ENCODE data around the gene TRIM52. TPM values are rescaled to one million over a fixed set of nuclear protein-coding genes. Genes with fewer than 3 reads are reported as not detected.

The TRIM52 gene
- total and polyA plus RNA-seq, 9 of the 15 experiments (the other 6 are each of a cell fraction or from before 2014, with no cell fraction given), result 3.3 to 21.9 (median 13.5) TPM

DNA sequence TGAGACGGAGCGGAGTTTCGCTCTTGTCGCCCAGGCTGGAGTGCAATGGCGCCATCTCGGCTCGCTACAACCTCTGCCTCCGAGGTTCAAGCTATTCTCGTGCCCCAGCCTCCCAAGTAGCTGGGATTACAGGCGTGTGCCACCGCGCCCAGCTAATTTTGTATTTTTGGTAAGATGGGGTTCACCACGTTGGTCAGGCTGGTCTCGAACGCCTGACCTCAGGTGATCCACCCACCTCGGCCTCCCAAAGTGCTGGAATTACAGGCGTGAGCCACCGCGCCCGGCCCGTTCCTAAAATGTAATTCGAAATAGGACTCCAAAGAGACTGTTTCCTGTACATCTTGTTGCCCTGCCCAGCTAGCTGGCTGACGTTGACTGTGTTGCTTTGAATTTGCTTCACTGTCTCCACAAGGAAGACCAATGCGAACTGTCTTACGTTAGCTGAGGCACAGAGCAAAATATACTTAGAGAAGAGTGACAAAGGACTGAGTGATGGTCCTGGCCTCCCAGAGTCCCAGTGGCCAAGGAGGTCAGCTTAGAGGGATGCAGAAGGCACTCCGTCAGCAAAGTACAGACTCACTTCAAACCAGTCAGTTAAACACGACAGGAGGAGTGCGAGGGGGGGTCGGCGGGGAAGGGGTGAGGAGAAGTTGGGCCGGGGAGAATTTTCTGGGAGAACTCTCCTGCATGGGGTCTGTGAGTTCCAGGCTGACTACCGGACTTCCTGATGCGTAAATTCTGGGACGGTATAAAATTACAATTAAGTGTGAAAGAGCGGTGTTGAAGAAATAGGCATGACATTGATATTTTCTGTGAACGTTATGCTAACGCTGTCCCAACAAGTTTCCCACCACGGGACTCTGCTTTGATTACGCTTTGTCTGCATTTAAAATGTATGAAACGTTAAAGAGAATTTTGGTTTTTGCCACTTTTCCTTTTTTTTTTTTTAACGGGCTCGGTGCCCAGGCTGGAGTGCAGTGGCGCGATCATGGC is 44.6 kb downstream of the TRIM52 start (continued):
- TF ChIP-seq CHD1 (IDR thresholded peaks at IDR 0.05; ENCODE audit: low read length) (peak; percentile 44), ZNF146 (CRISPR knock-in tag; IDR thresholded peaks at IDR 0.05; ENCODE audit: unreplicated experiment) (no peak), ZNF217 (CRISPR knock-in tag; IDR thresholded peaks at IDR 0.05) (no peak), PTRF (tag; IDR thresholded peaks at IDR 0.05) (no peak), CBFA2T3 (IDR thresholded peaks at IDR 0.05) (peak; percentile 4; the same call in 1 of the 2 replicates), RBM17 (IDR thresholded peaks at IDR 0.05; ENCODE audit: borderline replicate concordance, low read depth, low read length) (no peak), HCFC1 (IDR thresholded peaks at IDR 0.05; ENCODE audit: low read depth, low read length) (no peak), ZNF707 (CRISPR knock-in tag; conservative IDR thresholded peaks at IDR 0.05) (no peak), OTX1 (CRISPR knock-in tag; IDR thresholded peaks at IDR 0.05) (no peak), SIX5 (IDR thresholded peaks at IDR 0.05; ENCODE audit: borderline replicate concordance in 1 of 2, insufficient read depth in 1 of 2, low read depth in 1 of 2, low read length in 2 of 2) (no peak), BCL6 (CRISPR knock-in tag; IDR thresholded peaks at IDR 0.05) (no peak), ZNF140 (CRISPR knock-in tag; IDR thresholded peaks at IDR 0.05) (no peak), HDAC6 (IDR thresholded peaks at IDR 0.05; ENCODE audit: low read depth, low read length) (no peak), CREM (IDR thresholded peaks at IDR 0.05; ENCODE audit: low read depth) (peak; percentile 40; the same call in 1 of the 2 replicates), ARID1B (IDR thresholded peaks at IDR 0.05) (no peak; the same call in 1 of the 2 replicates), MEF2D (tag; conservative IDR thresholded peaks at IDR 0.05; ENCODE audit: low read depth) (peak; percentile 49; the same call in 1 of the 2 replicates)
- TF ChIP-seq, protein P1, sequence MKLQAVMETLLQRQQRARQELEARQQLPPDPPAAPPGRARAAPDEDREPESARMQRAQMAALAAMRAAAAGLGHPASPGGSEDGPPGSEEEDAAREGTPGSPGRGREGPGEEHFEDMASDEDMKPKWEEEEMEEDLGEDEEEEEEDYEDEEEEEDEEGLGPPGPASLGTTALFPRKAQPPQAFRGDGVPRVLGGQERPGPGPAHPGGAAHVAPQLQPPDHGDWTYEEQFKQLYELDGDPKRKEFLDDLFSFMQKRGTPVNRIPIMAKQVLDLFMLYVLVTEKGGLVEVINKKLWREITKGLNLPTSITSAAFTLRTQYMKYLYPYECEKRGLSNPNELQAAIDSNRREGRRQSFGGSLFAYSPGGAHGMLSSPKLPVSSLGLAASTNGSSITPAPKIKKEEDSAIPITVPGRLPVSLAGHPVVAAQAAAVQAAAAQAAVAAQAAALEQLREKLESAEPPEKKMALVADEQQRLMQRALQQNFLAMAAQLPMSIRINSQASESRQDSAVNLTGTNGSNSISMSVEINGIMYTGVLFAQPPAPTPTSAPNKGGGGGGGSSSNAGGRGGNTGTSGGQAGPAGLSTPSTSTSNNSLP (IDR thresholded peaks at IDR 0.05; ENCODE audit: borderline replicate concordance, low read depth, low read length), result no peak
- TF ChIP-seq, protein P2, sequence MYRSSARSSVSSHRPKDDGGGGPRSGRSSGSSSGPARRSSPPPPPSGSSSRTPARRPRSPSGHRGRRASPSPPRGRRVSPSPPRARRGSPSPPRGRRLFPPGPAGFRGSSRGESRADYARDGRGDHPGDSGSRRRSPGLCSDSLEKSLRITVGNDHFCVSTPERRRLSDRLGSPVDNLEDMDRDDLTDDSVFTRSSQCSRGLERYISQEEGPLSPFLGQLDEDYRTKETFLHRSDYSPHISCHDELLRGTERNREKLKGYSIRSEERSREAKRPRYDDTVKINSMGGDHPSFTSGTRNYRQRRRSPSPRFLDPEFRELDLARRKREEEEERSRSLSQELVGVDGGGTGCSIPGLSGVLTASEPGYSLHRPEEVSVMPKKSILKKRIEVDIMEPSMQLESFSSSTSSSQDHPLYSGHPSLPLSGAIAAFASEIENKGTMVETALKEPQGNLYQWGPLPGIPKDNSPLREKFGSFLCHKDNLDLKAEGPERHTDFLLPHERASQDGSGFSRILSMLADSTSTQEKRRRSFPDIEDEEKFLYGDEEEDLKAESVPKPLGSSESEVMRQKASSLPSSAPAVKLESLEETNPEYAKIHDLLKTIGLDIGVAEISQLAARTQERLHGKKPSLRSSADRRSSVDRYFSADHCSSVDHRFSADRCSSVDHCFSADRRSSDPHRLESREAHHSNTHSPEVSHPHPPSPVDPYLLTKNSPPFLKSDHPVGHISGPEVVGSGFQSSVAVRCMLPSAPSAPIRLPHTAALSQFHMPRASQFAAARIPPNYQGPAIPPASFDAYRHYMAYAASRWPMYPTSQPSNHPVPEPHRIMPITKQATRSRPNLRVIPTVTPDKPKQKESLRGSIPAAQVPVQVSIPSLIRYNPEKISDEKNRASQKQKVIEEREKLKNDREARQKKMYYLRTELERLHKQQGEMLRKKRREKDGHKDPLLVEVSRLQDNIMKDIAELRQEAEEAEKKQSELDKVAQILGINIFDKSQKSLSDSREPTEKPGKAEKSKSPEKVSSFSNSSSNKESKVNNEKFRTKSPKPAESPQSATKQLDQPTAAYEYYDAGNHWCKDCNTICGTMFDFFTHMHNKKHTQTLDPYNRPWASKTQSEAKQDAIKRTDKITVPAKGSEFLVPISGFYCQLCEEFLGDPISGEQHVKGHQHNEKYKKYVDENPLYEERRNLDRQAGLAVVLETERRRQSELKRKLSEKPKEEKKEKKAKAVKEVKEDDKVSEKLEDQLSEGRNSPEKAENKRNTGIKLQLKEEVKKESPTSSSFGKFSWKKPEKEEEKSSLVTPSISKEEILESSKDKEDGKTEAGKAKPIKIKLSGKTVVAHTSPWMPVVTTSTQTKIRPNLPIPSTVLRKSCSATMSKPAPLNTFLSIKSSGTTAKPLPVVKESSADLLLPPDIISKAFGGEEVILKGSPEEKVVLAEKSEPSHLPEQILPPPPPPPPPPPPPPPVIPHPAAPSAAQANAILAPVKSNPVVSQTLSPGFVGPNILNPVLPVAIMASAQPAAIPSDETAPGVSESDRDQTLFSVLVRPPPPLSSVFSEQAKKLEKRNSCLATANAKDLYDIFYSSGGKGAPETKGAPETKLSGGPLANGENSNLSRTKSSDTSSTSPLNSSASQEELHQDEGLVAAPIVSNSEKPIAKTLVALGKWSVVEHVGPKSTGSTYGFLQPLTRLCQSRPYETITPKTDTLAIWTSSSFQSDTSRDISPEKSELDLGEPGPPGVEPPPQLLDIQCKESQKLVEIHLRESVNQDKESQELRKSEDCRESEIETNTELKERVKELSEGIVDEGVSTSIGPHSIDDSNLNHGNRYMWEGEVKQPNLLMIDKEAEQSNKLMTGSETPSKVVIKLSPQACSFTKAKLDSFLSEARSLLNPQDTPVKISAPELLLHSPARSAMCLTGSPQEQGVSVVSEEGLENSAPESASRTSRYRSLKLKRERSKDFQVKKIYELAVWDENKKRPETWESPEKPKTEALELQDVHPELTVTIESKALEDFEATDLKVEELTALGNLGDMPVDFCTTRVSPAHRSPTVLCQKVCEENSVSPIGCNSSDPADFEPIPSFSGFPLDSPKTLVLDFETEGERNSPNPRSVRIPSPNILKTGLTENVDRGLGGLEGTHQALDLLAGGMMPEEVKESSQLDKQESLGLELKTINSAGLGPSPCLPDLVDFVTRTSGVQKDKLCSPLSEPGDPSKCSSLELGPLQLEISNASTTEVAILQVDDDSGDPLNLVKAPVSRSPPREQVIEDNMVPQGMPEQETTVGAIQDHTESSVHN (IDR thresholded peaks at IDR 0.05; ENCODE audit: borderline replicate concordance in 1 of 2, low read depth in 1 of 2), result no peak; a peak in 1 of 4 replicates
